K562 (cell line): ENCODE data around the gene ATP6V0C. TPM values are rescaled to one million over a fixed set of nuclear protein-coding genes. Genes with fewer than 3 reads are reported as not detected.

Source experiments
- GMEB1 ChIP-seq: fragments of 250-450 bp; sonication (Bioruptor Pico); IDR thresholded peaks from 2 replicates; pipeline ENCODE4 v1.4.0; 2020; ENCODE audit warnings: mild to moderate bottlenecking
- HDAC1 ChIP-seq, 2 experiments: fragments of 450-650 bp; IDR thresholded peaks; 2 replicates each; pipeline ENCODE4 v1.6.1; 2016 to 2017; ENCODE audit warnings: inconsistent platforms in 1 of 2, mild to moderate bottlenecking in 1 of 2, moderate library complexity in 1 of 2
- MLLT1 ChIP-seq, 2 experiments: fragments of 450-650 bp; IDR thresholded peaks; 2 replicates each; pipeline ENCODE4 v1.6.1; 2016
- MYC ChIP-seq, 2 experiments: fragments of 250-450 bp in 1 of 2; sonication (Bioruptor Pico) in 1 of 2; IDR thresholded peaks; 2 replicates each; pipeline versions ENCODE4 v1.5.1 to v1.6.1; 2012 to 2021; ENCODE audit warnings: low read depth in 2 of 2, borderline replicate concordance in 1 of 2, improper control_type of control experiment in 1 of 2, low read length in 1 of 2, mild to moderate bottlenecking in 1 of 2, moderate library complexity in 1 of 2
- POLR2G ChIP-seq: fragments of 200-400 bp; formaldehyde crosslinking; IDR thresholded peaks from 2 replicates; pipeline ENCODE4 v1.6.1; 2017; ENCODE audit warnings: low read depth, mild to moderate bottlenecking, antibody characterized with exemption, low read length, moderate library complexity
- SIN3A ChIP-seq, 2 experiments: fragments of 150-350 bp in 1 of 2; IDR thresholded peaks; 2 replicates each; pipeline ENCODE4 v1.6.1; 2011 to 2016; ENCODE audit warnings: borderline replicate concordance in 2 of 2, low read depth in 2 of 2, low read length in 2 of 2, mild to moderate bottlenecking in 2 of 2, moderate library complexity in 2 of 2; ENCODE audit not compliant: control insufficient read depth in 1 of 2
- SMARCA4 ChIP-seq: fragments of 450-650 bp; IDR thresholded peaks from 2 replicates; pipeline ENCODE4 v1.6.1; 2016
- TOE1 ChIP-seq, 2 experiments: fragments of 450-650 bp in 1 of 2; sonication (generic) in 1 of 2; formaldehyde crosslinking in 1 of 2; IDR thresholded peaks; 2 replicates each; pipeline versions ENCODE4 v1.7.1 to v1.8.0; 2016 to 2022; ENCODE audit warnings: borderline replicate concordance in 2 of 2, mild to moderate bottlenecking in 2 of 2, antibody characterized with exemption in 1 of 2, inconsistent platforms in 1 of 2, low read depth in 1 of 2, missing genetic modification reagents in 1 of 2, moderate library complexity in 1 of 2
- ZBTB7A ChIP-seq: IDR thresholded peaks from 2 replicates; pipeline ENCODE4 v1.6.1; 2011; ENCODE audit warnings: low read depth, mild to moderate bottlenecking, low read length, moderate library complexity, borderline replicate concordance; ENCODE audit not compliant: control insufficient read depth
- ZNF518B ChIP-seq: fragments of 250-450 bp; sonication (Bioruptor Pico); IDR thresholded peaks from 2 replicates; pipeline ENCODE4 v1.5.0; 2021; ENCODE audit warnings: mild to moderate bottlenecking, moderate library complexity
- polyA plus RNA-seq, 8 experiments: library from polyadenylated mRNA; depleted of rRNA in 4 of 8; stranded (reverse) in 5 of 8; unstranded in 3 of 8; fragments of >200 nt; fragmentation: Nextera tagmentation in 2 of 8; fragmentation: Illumina TruSeq in 1 of 8; extraction: Ambion mirVana in 2 of 8; extraction: Trizol in 1 of 8; gene quantifications; 2 replicates each; pipeline versions ENCODE4 v1.2.1 to v1.2.3, GENCODE V29; 2011 to 2014; ENCODE audit warnings: inconsistent platforms in 1 of 8, missing spikeins in 1 of 8
- total RNA-seq, 7 experiments: library from RNA; depleted of rRNA in 6 of 7; stranded (reverse); fragments of >200 nt in 6 of 7; fragmentation: Illumina TruSeq in 2 of 7; extraction: Trizol in 2 of 7; gene quantifications; 2 replicates each; pipeline versions ENCODE4 v1.2.1 to v1.2.3, GENCODE V29; 2011 to 2021; ENCODE audit warnings: low replicate concordance in 1 of 7
- TF ChIP-seq, protein P1 (sequence below): sonication (generic); formaldehyde crosslinking; IDR thresholded peaks from 2 replicates; pipeline ENCODE4 v1.8.0; 2022; ENCODE audit warnings: mild to moderate bottlenecking, missing genetic modification reagents

The ATP6V0C gene
- total and polyA plus RNA-seq, 9 of the 15 experiments (the other 6 are each of a cell fraction or from before 2014, with no cell fraction given), result 2.9 to 228 (median 22.7) TPM

DNA sequence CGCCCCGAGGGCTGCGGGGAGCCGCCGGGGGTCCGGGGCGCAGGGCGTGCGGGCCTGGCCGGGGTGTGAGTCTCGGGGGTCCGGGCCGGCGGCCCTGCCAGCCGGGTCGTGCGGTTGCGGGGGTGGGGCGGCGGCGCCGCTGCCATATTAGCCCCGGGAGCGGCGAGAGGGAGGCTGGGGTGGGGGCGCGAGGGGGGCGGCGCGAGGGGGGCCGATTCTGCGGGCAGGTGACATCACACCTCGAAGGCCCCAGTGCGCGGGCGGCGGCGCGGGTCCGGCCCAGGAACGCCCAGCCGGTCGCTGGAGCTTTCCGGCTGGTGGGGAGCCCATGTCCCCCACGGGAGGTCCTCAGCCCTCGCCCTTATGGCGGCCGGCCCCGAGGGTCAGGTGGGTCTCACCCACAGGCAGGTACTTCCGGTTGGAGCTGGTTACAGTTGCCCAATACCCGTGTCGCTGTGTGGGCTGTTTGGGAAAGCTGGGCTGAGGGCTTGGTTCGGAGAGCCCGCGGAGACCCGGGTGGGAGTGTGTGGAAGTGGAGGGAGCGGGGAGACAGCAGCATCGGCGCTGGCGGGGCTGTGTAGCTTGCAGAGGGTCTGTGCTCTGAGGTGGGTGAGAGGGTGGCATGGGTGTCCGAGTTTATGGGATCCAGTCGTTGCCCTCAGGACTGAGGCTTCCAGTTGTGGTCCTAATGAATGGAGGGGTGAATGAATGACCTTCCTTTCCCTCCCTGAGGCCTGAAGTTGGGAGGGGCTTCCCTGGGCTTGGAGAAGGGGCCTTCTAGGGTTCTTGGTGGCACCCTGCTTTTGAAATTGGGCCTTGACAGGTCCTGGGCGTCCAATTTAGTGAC is 804 bp downstream of the ATP6V0C start (continued):
- TF ChIP-seq, protein P1, sequence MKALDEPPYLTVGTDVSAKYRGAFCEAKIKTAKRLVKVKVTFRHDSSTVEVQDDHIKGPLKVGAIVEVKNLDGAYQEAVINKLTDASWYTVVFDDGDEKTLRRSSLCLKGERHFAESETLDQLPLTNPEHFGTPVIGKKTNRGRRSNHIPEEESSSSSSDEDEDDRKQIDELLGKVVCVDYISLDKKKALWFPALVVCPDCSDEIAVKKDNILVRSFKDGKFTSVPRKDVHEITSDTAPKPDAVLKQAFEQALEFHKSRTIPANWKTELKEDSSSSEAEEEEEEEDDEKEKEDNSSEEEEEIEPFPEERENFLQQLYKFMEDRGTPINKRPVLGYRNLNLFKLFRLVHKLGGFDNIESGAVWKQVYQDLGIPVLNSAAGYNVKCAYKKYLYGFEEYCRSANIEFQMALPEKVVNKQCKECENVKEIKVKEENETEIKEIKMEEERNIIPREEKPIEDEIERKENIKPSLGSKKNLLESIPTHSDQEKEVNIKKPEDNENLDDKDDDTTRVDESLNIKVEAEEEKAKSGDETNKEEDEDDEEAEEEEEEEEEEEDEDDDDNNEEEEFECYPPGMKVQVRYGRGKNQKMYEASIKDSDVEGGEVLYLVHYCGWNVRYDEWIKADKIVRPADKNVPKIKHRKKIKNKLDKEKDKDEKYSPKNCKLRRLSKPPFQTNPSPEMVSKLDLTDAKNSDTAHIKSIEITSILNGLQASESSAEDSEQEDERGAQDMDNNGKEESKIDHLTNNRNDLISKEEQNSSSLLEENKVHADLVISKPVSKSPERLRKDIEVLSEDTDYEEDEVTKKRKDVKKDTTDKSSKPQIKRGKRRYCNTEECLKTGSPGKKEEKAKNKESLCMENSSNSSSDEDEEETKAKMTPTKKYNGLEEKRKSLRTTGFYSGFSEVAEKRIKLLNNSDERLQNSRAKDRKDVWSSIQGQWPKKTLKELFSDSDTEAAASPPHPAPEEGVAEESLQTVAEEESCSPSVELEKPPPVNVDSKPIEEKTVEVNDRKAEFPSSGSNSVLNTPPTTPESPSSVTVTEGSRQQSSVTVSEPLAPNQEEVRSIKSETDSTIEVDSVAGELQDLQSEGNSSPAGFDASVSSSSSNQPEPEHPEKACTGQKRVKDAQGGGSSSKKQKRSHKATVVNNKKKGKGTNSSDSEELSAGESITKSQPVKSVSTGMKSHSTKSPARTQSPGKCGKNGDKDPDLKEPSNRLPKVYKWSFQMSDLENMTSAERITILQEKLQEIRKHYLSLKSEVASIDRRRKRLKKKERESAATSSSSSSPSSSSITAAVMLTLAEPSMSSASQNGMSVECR (CRISPR knock-in tag), result peak; percentile 16
- peak; percentile 21 for TF ChIP-seq POLR2G
- TF ChIP-seq ZBTB7A, result peak; percentile 59; the same call in 1 of the 2 replicates
- no peak for TF ChIP-seq MYC (IDR thresholded peaks at IDR 0.05; ENCODE audit: low read depth, low read length)
- TF ChIP-seq MYC (CRISPR knock-in tag; IDR thresholded peaks at IDR 0.05; ENCODE audit: borderline replicate concordance, low read depth), result 0 out of 2 replicates have a peak, but pooled peaks have one; percentile 31
- TF ChIP-seq ZNF518B, result no peak
- no peak for TF ChIP-seq TOE1 (IDR thresholded peaks at IDR 0.05; ENCODE audit: borderline replicate concordance)
- no peak for TF ChIP-seq TOE1 (CRISPR knock-in tag; IDR thresholded peaks at IDR 0.05; ENCODE audit: borderline replicate concordance, low read depth)
- TF ChIP-seq MLLT1 (IDR thresholded peaks at IDR 0.05), result peak in 1 of 2 experiments; percentile 34; a peak in 1 of 4 replicates
- no peak for TF ChIP-seq GMEB1 (CRISPR knock-in tag)
- peak in 1 of 2 experiments; percentile 35; a peak in 1 of 4 replicates for TF ChIP-seq SIN3A (IDR thresholded peaks at IDR 0.05; ENCODE audit: borderline replicate concordance in 2 of 2, control insufficient read depth in 1 of 2, low read depth in 2 of 2, low read length in 2 of 2)
- TF ChIP-seq HDAC1 (IDR thresholded peaks at IDR 0.05), result peak in 1 of 2 experiments; percentile 14; a peak in 1 of 4 replicates
- no peak for TF ChIP-seq SMARCA4
